HCT116 (cell line): ENCODE results near the gene DSTYK. TPM values are rescaled to one million over a fixed set of nuclear protein-coding genes. Genes with fewer than 3 reads are reported as not detected.

Source experiments
- ATAC-seq: fragments of 200-7000 bp; cut with Tn5 transposase; 2 replicates; pipeline ENCODE4 v1.9.1; 2020; ENCODE audit warnings: mild to moderate bottlenecking, moderate library complexity
- BruUV-seq: library from RNA; stranded (reverse); fragments of 400-500 nt; replicated peaks from 2 replicates; lab custom pipeline; 2021; lab: Mats Ljungman, UMichigan
- CTCF ChIA-PET: fragments of 300-600 bp; sonication (Branson Sonifier 250); formaldehyde crosslinking; loops from one replicate; lab custom pipeline; 2021; ENCODE audit warnings: antibody characterized with exemption; lab: Charles Lee
- POLR2A ChIA-PET: fragments of 300-600, 350-600 bp; sonication (Branson Sonifier 250); formaldehyde crosslinking; loops from one replicate; lab custom pipeline; 2021; ENCODE audit warnings: antibody characterized with exemption; lab: Charles Lee
- RAD21 ChIA-PET, 2 experiments: fragments of 300-600 bp; sonication (Branson Sonifier 250); formaldehyde crosslinking; loops; one replicate each; lab custom pipeline; 2023; ENCODE audit warnings: low total read pairs in 2 of 2; ENCODE audit not compliant: uncharacterized antibody in 2 of 2, unreplicated experiment in 2 of 2, low non-redundant PET in 1 of 2; lab: Charles Lee
- DNase-seq: peaks from one replicate; pipeline ENCODE4 v3.0.0-alpha.2; 2010; ENCODE audit warnings: low read depth, low spot score
- H2AFZ ChIP-seq: fragments of 200-600 bp; shearing (Covaris generic), sonication (generic); 2 replicates; pipeline ENCODE4 v1.6.1; 2017; ENCODE audit warnings: low read depth, mixed run types, mixed read lengths, antibody characterized with exemption, low read length; ENCODE audit not compliant: poor library complexity, severe bottlenecking
- H3K27ac ChIP-seq: 2 replicates; pipeline ENCODE4 v1.5.1; 2012; ENCODE audit warnings: low read depth, low read length
- H3K27me3 ChIP-seq: fragments of 200-600 bp; sonication (generic); 2 replicates; pipeline ENCODE4 v1.6.1; 2016; ENCODE audit warnings: mixed run types, low read length, mixed read lengths; ENCODE audit not compliant: insufficient read depth
- H3K36me3 ChIP-seq, 2 experiments: fragments of 200-500 bp in 1 of 2; fragments of 200-600 bp in 1 of 2; sonication (Bioruptor generic) in 1 of 2; sonication (generic) in 1 of 2; 2 replicates each; pipeline versions ENCODE4 v1.5.1 to v1.6.1; 2014 to 2016; ENCODE audit warnings: low read length in 2 of 2, inconsistent platforms in 1 of 2, mixed read lengths in 1 of 2, mixed run types in 1 of 2; ENCODE audit not compliant: insufficient read depth in 2 of 2, control insufficient read depth in 1 of 2
- H3K4me1 ChIP-seq, 2 experiments: fragments of 200-600 bp in 1 of 2; sonication (generic) in 1 of 2; 2 replicates each; pipeline versions ENCODE4 v1.5.1 to v1.6.1; 2012 to 2017; ENCODE audit warnings: low read length in 2 of 2, inconsistent platforms in 1 of 2, mild to moderate bottlenecking in 1 of 2, mixed read lengths in 1 of 2, mixed run types in 1 of 2, moderate library complexity in 1 of 2; ENCODE audit not compliant: insufficient read depth in 2 of 2, control insufficient read depth in 1 of 2
- H3K4me2 ChIP-seq: fragments of 200-600 bp; sonication (generic); 2 replicates; pipeline ENCODE4 v1.6.1; 2017; ENCODE audit warnings: mixed run types, low read length, mixed read lengths
- H3K4me3 ChIP-seq, 2 experiments: fragments of 200-600 bp in 1 of 2; sonication (generic) in 1 of 2; replicated peaks in 1 of 2; 2 replicates each; pipeline ENCODE4 v1.5.1; 2011 to 2016; ENCODE audit warnings: low read length in 2 of 2, control low read depth in 1 of 2, low read depth in 1 of 2, mild to moderate bottlenecking in 1 of 2, mixed read lengths in 1 of 2, mixed run types in 1 of 2
- H3K79me2 ChIP-seq: fragments of 200-600 bp; sonication (generic); 2 replicates; pipeline ENCODE4 v1.6.1; 2017; ENCODE audit warnings: mild to moderate bottlenecking, mixed run types, low read length, moderate library complexity, mixed read lengths; ENCODE audit not compliant: insufficient read depth
- H3K9ac ChIP-seq: fragments of 200-600 bp; sonication (generic); 2 replicates; pipeline ENCODE4 v1.6.1; 2016; ENCODE audit warnings: low read length, mixed read lengths
- H3K9me2 ChIP-seq: fragments of 200-600 bp; sonication (generic), shearing (Covaris generic); 2 replicates; pipeline ENCODE4 v1.6.1; 2017; ENCODE audit warnings: mixed run types, mild to moderate bottlenecking, moderate library complexity; ENCODE audit not compliant: insufficient read depth
- H3K9me3 ChIP-seq, 2 experiments: fragments of 200-500 bp in 1 of 2; fragments of 200-600 bp in 1 of 2; sonication (Bioruptor generic) in 1 of 2; sonication (generic) in 1 of 2; 2 replicates each; pipeline ENCODE4 v1.6.1; 2014 to 2017; ENCODE audit warnings: low read length in 2 of 2, mixed read lengths in 2 of 2, inconsistent platforms in 1 of 2, low read depth in 1 of 2, mild to moderate bottlenecking in 1 of 2, mixed run types in 1 of 2, moderate library complexity in 1 of 2; ENCODE audit not compliant: control insufficient read depth in 1 of 2, insufficient read depth in 1 of 2
- H4K20me1 ChIP-seq: fragments of 200-600 bp; sonication (generic), shearing (Covaris generic); 2 replicates; pipeline ENCODE4 v1.6.1; 2017; ENCODE audit warnings: mixed run types, mild to moderate bottlenecking, moderate library complexity; ENCODE audit not compliant: insufficient read depth
- CBX3 ChIP-seq: IDR thresholded peaks from 2 replicates; pipeline ENCODE4 v1.6.1; 2012; ENCODE audit warnings: low read depth
- CEBPB ChIP-seq: IDR thresholded peaks from 2 replicates; pipeline ENCODE4 v1.6.1; 2012; ENCODE audit warnings: low read depth
- EGR1 ChIP-seq: IDR thresholded peaks from 2 replicates; pipeline ENCODE4 v1.6.1; 2012; ENCODE audit warnings: low read depth
- ELF1 ChIP-seq: IDR thresholded peaks from 2 replicates; pipeline ENCODE4 v1.6.1; 2012; ENCODE audit warnings: low read depth, borderline replicate concordance
- EZH2phosphoT487 ChIP-seq: fragments of 200-600 bp; IDR thresholded peaks from 2 replicates; pipeline ENCODE4 v1.6.1; 2018; ENCODE audit warnings: antibody characterized with exemption, borderline replicate concordance
- JUND ChIP-seq: IDR thresholded peaks from 2 replicates; pipeline ENCODE4 v1.6.1; 2012
- POLR2A ChIP-seq: IDR thresholded peaks from 2 replicates; pipeline ENCODE4 v1.7.0; 2011; ENCODE audit warnings: borderline replicate concordance; ENCODE audit not compliant: insufficient read depth, insufficient read length; ENCODE audit errors: extremely low read depth
- POLR2AphosphoS5 ChIP-seq: IDR thresholded peaks from 2 replicates; pipeline ENCODE4 v1.6.1; 2011; ENCODE audit warnings: mild to moderate bottlenecking, low read depth, low read length, moderate library complexity
- SP1 ChIP-seq: IDR thresholded peaks from 2 replicates; pipeline ENCODE4 v1.6.1; 2012; ENCODE audit warnings: low read depth
- SRF ChIP-seq: IDR thresholded peaks from 2 replicates; pipeline ENCODE4 v1.6.1; 2012; ENCODE audit warnings: low read depth
- YY1 ChIP-seq: IDR thresholded peaks from 2 replicates; pipeline ENCODE4 v1.6.1; 2011; ENCODE audit warnings: low read length, low read depth, moderate library complexity, mild to moderate bottlenecking; ENCODE audit not compliant: insufficient replicate concordance; ENCODE audit errors: extremely low read depth
- ZBTB33 ChIP-seq: IDR thresholded peaks from 2 replicates; pipeline ENCODE4 v1.6.1; 2011; ENCODE audit warnings: mild to moderate bottlenecking, low read length, moderate library complexity; ENCODE audit not compliant: insufficient replicate concordance; ENCODE audit errors: extremely low read depth
- ZFX ChIP-seq: fragments of 450-650 bp; IDR thresholded peaks from 2 replicates; pipeline ENCODE4 v1.6.1; 2017
- ZNF274 ChIP-seq: fragments of 200-500 bp; sonication (Bioruptor generic); IDR thresholded peaks from 2 replicates; pipeline ENCODE4 v1.6.1; 2014; ENCODE audit warnings: mild to moderate bottlenecking, low read depth, low read length, inconsistent platforms
- intact Hi-C: fragments of 100-400 bp; cut with micrococcal nuclease; formaldehyde crosslinking; loops from 2 replicates; pipeline ENCODE4 v1.10.0; 2022
- total RNA-seq: library from RNA; stranded (reverse); gene quantifications from one replicate; pipeline ENCODE4 v1.2.1, GENCODE V29; 2021; ENCODE audit not compliant: unreplicated experiment

The DSTYK gene
- total RNA-seq, 1 experiment from 2014 or later = 6.6 TPM

GRCh38 chr1:205128050-205128449, 83.5 kb downstream of the DSTYK start:
- Histone ChIP-seq H3K79me2 (no peaks in the 10 kb centered on the region), H4K20me1 (no peaks in the 10 kb centered on the region), H3K4me3 (no peak overlapping the region), H3K9me3 (no peaks in the 10 kb centered on the region), H3K27me3 (no peaks in the 10 kb centered on the region), H3K9me2 (no peaks in the 10 kb centered on the region), H3K4me1 (peaks cover 0 to 1% of the 10 kb centered on the region in 2 experiments; a peak in 2 of 4 replicates), H3K27ac (no peak overlapping the region), H3K9ac (no peak overlapping the region), H3K4me2 (no peak overlapping the region), H2AFZ (no peak overlapping the region), H3K36me3 (no peaks in the 10 kb centered on the region)
- RAD21 ChIA-PET = no interaction called here
- intact Hi-C loops = no loop called here
- no TSS peak for BruUV-seq
- POLR2A ChIA-PET = no interaction called here
- CTCF ChIA-PET = no interaction called here
- DNase-seq (no peak), ATAC-seq (no peak)
- no peak for TF ChIP-seq POLR2A
- no peak for TF ChIP-seq ELF1
- TF ChIP-seq SP1 = no peak
- no peak for TF ChIP-seq POLR2AphosphoS5
- no peak for TF ChIP-seq ZBTB33

- Histone ChIP-seq H3K27ac (no peak overlapping the region), H3K9me2 (no peaks in the 10 kb centered on the region), H3K9me3 (no peaks in the 10 kb centered on the region), H3K27me3 (no peaks in the 10 kb centered on the region), H4K20me1 (no peaks in the 10 kb centered on the region), H3K4me3 (no peak overlapping the region), H3K4me2 (no peak overlapping the region), H3K4me1 (peaks cover 0 to 5% of the 10 kb centered on the region in 2 experiments; a peak in 2 of 4 replicates), H3K79me2 (no peaks in the 10 kb centered on the region), H2AFZ (no peak overlapping the region), H3K36me3 (no peaks in the 10 kb centered on the region), H3K9ac (no peak overlapping the region)
- ChIA-PET CTCF (no interaction called here), POLR2A (no interaction called here), RAD21 (no interaction called here)
- ATAC-seq = no peak
- TF ChIP-seq CBX3 (no peak), JUND (no peak), ZNF274 (no peak), ZBTB33 (no peak), EGR1 (no peak), CEBPB (no peak), ZFX (no peak), SRF (no peak), ELF1 (no peak), YY1 (no peak), EZH2phosphoT487 (no peak), POLR2AphosphoS5 (no peak)
- DNase-seq = no peak
- intact Hi-C loops = no loop called here
- BruUV-seq = no TSS peak
Measured at GRCh38 chr1:205127646-205128045, 83.9 kb downstream of the DSTYK start.
